ENCODE results near the gene SLC27A1.

SLC27A1 gene

GRCh38 chr19:17467471-17468301, 2.6 kb upstream of the SLC27A1 start:
- TF ChIP-seq CTCF (IDR thresholded peaks at IDR 0.05; ENCODE audit: poor library complexity, severe bottlenecking), result no peak
- Histone ChIP-seq H3K27ac (ENCODE audit: poor library complexity, severe bottlenecking) (no peak overlapping the region), H3K36me3 (ENCODE audit: low read depth) (no peaks in the 10 kb centered on the region), H3K27me3 (ENCODE audit: insufficient read depth, poor library complexity, severe bottlenecking) (no peaks in the 10 kb centered on the region), H3K4me1 (ENCODE audit: insufficient read depth, poor library complexity, severe bottlenecking) (no peaks in the 10 kb centered on the region), H3K9me3 (ENCODE audit: severe bottlenecking) (no peaks in the 10 kb centered on the region), H3K4me3 (ENCODE audit: severe bottlenecking) (no peak overlapping the region)
- no peak for ATAC-seq (ENCODE audit: low read depth)
- no peak for DNase-seq (ENCODE audit: low spot score)

GRCh38 chr19:17468302-17469091, 1.8 kb upstream of the SLC27A1 start:
- DNase-seq (ENCODE audit: low spot score) (no peak), ATAC-seq (ENCODE audit: low read depth) (no peak)
- H3K4me3 ChIP-seq (ENCODE audit: severe bottlenecking), result peak overlapping the region; percentile 51
- no peaks in the 10 kb centered on the region for H3K4me1 ChIP-seq (ENCODE audit: insufficient read depth, poor library complexity, severe bottlenecking)
- TF ChIP-seq CTCF (IDR thresholded peaks at IDR 0.05; ENCODE audit: poor library complexity, severe bottlenecking), result no peak
- H3K9me3 ChIP-seq (ENCODE audit: severe bottlenecking), result no peaks in the 10 kb centered on the region
- H3K27ac ChIP-seq (ENCODE audit: poor library complexity, severe bottlenecking), result peak overlapping the region; percentile 22
- H3K36me3 ChIP-seq (ENCODE audit: low read depth), result no peaks in the 10 kb centered on the region
- H3K27me3 ChIP-seq (ENCODE audit: insufficient read depth, poor library complexity, severe bottlenecking), result no peaks in the 10 kb centered on the region

- H3K4me1 ChIP-seq (ENCODE audit: insufficient read depth, poor library complexity, severe bottlenecking), result no peaks in the 10 kb centered on the region
- ATAC-seq (ENCODE audit: low read depth) (no peak), DNase-seq (ENCODE audit: low spot score) (no peak)
- H3K27me3 ChIP-seq (ENCODE audit: insufficient read depth, poor library complexity, severe bottlenecking), result no peaks in the 10 kb centered on the region
- TF ChIP-seq CTCF (IDR thresholded peaks at IDR 0.05; ENCODE audit: poor library complexity, severe bottlenecking), result no peak
- H3K27ac ChIP-seq (ENCODE audit: poor library complexity, severe bottlenecking), result peak overlapping the region; percentile 22
- no peaks in the 10 kb centered on the region for H3K9me3 ChIP-seq (ENCODE audit: severe bottlenecking)
- H3K36me3 ChIP-seq (ENCODE audit: low read depth), result no peaks in the 10 kb centered on the region
- peak overlapping the region; percentile 51 for H3K4me3 ChIP-seq (ENCODE audit: severe bottlenecking)
These were observed 1.2 kb upstream of the SLC27A1 start for GRCh38 chr19:17469092-17469480.

GRCh38 chr19:17469481-17470067, 750 bp upstream of the SLC27A1 start:
- Histone ChIP-seq H3K27ac (ENCODE audit: poor library complexity, severe bottlenecking) (peak overlapping the region; percentile 22), H3K36me3 (ENCODE audit: low read depth) (no peaks in the 10 kb centered on the region), H3K4me1 (ENCODE audit: insufficient read depth, poor library complexity, severe bottlenecking) (no peaks in the 10 kb centered on the region), H3K4me3 (ENCODE audit: severe bottlenecking) (peak overlapping the region; percentile 51), H3K27me3 (ENCODE audit: insufficient read depth, poor library complexity, severe bottlenecking) (no peaks in the 10 kb centered on the region), H3K9me3 (ENCODE audit: severe bottlenecking) (no peaks in the 10 kb centered on the region)
- TF ChIP-seq CTCF (IDR thresholded peaks at IDR 0.05; ENCODE audit: poor library complexity, severe bottlenecking), result no peak
- ATAC-seq (ENCODE audit: low read depth) (peak; percentile 67), DNase-seq (ENCODE audit: low spot score) (peak; percentile 98)

Data from RWPE2 (cell line).